ENCODE data around the gene ADAMTSL3. TPM values are rescaled to one million over a fixed set of nuclear protein-coding genes. Genes with fewer than 3 reads are reported as not detected.

Gene ADAMTSL3
- total and polyA plus RNA-seq, 3 donors from 2014 or later: 8.6 to 16.4 (median 9.4) TPM

- Histone ChIP-seq H3K36me3 (ENCODE audit: low read depth, missing control alignments) (no peaks in the 10 kb centered on the region), H3K27ac (no peak overlapping the region), H3K4me3 (no peak overlapping the region), H3K9me3 (no peaks in the 10 kb centered on the region), H3K27me3 (no peaks in the 10 kb centered on the region), H3K4me1 (no peaks in the 10 kb centered on the region)
- WGBS, 2 donors: 88 to 90% methylated on average over 4 of the region's 4 CpGs
- TF ChIP-seq POLR2A (IDR thresholded peaks at IDR 0.05) (no peak), CTCF (IDR thresholded peaks at IDR 0.05) (no peak)
- intact Hi-C loops (cut with DNase I; ENCODE audit: low total_unique reads): no loop called here
- no peak for DNase-seq
These were observed 34.3 kb downstream of the ADAMTSL3 start for GRCh38 chr15:83688201-83688600.

GRCh38 chr15:83690676-83691075, 36.8 kb downstream of the ADAMTSL3 start:
- H3K9me3 ChIP-seq: no peaks in the 10 kb centered on the region

GRCh38 chr15:83692746-83693581, 39.0 kb downstream of the ADAMTSL3 start:
- H3K4me1 ChIP-seq: peaks cover 5% of the 10 kb centered on the region
- no peak for TF ChIP-seq POLR2A (IDR thresholded peaks at IDR 0.05)
- no peak for TF ChIP-seq CTCF (IDR thresholded peaks at IDR 0.05)
- no peak for DNase-seq
- intact Hi-C loops (cut with DNase I; ENCODE audit: low total_unique reads): no loop called here
- no peaks in the 10 kb centered on the region for H3K9me3 ChIP-seq
- 46 to 52% methylated on average over 9 to 10 of the region's 10 CpGs for WGBS, 2 donors
- H3K27me3 ChIP-seq: no peaks in the 10 kb centered on the region
- no peaks in the 10 kb centered on the region for H3K36me3 ChIP-seq (ENCODE audit: low read depth, missing control alignments)
- no peak overlapping the region for H3K4me3 ChIP-seq
- H3K27ac ChIP-seq: no peak overlapping the region

More at GRCh38 chr15:83690676-83691075, 36.8 kb downstream of the ADAMTSL3 start:
- TF ChIP-seq POLR2A (IDR thresholded peaks at IDR 0.05) (no peak), CTCF (IDR thresholded peaks at IDR 0.05) (no peak)
- intact Hi-C loops (cut with DNase I; ENCODE audit: low total_unique reads): no loop called here
- Histone ChIP-seq H3K4me3 (no peak overlapping the region), H3K4me1 (peaks cover 5% of the 10 kb centered on the region), H3K36me3 (ENCODE audit: low read depth, missing control alignments) (no peaks in the 10 kb centered on the region), H3K27ac (no peak overlapping the region), H3K27me3 (no peaks in the 10 kb centered on the region)
- WGBS, 2 donors: 85 to 90% methylated on average over 4 of the region's 4 CpGs
- no peak for DNase-seq

GRCh38 chr15:83694015-83694414, 40.1 kb downstream of the ADAMTSL3 start:
- no peaks in the 10 kb centered on the region for H3K9me3 ChIP-seq
- no peak for DNase-seq
- no peak overlapping the region for H3K4me3 ChIP-seq
- intact Hi-C loops (cut with DNase I; ENCODE audit: low total_unique reads): no loop called here
- WGBS, 2 donors: 41 to 54% methylated on average over 9 of the region's 9 CpGs
- no peaks in the 10 kb centered on the region for H3K36me3 ChIP-seq (ENCODE audit: low read depth, missing control alignments)
- H3K4me1 ChIP-seq: peaks cover 5% of the 10 kb centered on the region
- TF ChIP-seq CTCF (IDR thresholded peaks at IDR 0.05) (no peak), POLR2A (IDR thresholded peaks at IDR 0.05) (no peak)
- H3K27me3 ChIP-seq: no peaks in the 10 kb centered on the region
- no peak overlapping the region for H3K27ac ChIP-seq

- TF ChIP-seq CTCF (IDR thresholded peaks at IDR 0.05): no peak
- TF ChIP-seq POLR2A (IDR thresholded peaks at IDR 0.05): no peak
- no peak for DNase-seq
- 44 to 61% methylated on average over 5 of the region's 5 CpGs for WGBS, 2 donors
These were observed 40.6 kb downstream of the ADAMTSL3 start for GRCh38 chr15:83694536-83694935.

More at GRCh38 chr15:83694536-83694935, 40.6 kb downstream of the ADAMTSL3 start:
- intact Hi-C loops (cut with DNase I; ENCODE audit: low total_unique reads): no loop called here
- Histone ChIP-seq H3K36me3 (ENCODE audit: low read depth, missing control alignments) (no peaks in the 10 kb centered on the region), H3K27me3 (no peaks in the 10 kb centered on the region), H3K4me1 (peaks cover 5% of the 10 kb centered on the region), H3K4me3 (no peak overlapping the region), H3K9me3 (no peaks in the 10 kb centered on the region), H3K27ac (no peak overlapping the region)
